Astrocyte of the cerebellum (primary cell): Measurements from ENCODE around the gene TRPV5.

ENCODE experiments used
- DNase-seq: peaks from one replicate; pipeline ENCODE4 v3.0.0-alpha.2; 2011; ENCODE audit warnings: low read depth
- H3K4me3 ChIP-seq: 2 replicates; pipeline ENCODE4 v1.5.1; 2011; ENCODE audit warnings: mild to moderate bottlenecking, low read depth, low read length, moderate library complexity
- in situ Hi-C: cut with HindIII; loops from 2 replicates; pipeline ENCODE4 v1.10.0; 2017; ENCODE audit warnings: low sequenced_read_pairs
- TF ChIP-seq, protein P1 (sequence below): IDR thresholded peaks from 2 replicates; pipeline ENCODE4 v1.5.1; 2012; ENCODE audit warnings: low read length, low read depth, moderate library complexity, mild to moderate bottlenecking; ENCODE audit errors: missing control alignments

Gene TRPV5

DNA sequence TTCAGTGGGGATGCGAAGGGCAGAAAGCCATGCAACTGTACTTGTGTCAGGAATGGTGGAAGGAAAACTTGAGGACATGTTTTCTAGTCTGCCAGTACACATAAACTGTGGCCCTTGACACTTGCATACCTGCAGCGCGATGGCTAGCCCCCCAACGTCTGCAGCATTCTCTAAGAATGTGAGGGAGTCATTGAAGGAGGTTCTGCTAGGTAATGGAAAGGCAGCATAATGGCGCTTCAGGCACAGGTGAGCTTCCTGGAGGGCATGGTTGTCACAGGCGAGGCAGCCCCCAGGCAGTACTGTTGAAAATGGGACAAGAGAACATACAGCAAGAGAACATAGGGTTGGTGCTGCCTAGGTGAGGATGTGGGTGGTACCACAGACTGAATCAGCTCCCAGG is 9.2 kb upstream of the TRPV5 start:
- no peak overlapping the region for H3K4me3 ChIP-seq
- DNase-seq = no peak
- in situ Hi-C loops = no loop called here
- TF ChIP-seq, protein P1, sequence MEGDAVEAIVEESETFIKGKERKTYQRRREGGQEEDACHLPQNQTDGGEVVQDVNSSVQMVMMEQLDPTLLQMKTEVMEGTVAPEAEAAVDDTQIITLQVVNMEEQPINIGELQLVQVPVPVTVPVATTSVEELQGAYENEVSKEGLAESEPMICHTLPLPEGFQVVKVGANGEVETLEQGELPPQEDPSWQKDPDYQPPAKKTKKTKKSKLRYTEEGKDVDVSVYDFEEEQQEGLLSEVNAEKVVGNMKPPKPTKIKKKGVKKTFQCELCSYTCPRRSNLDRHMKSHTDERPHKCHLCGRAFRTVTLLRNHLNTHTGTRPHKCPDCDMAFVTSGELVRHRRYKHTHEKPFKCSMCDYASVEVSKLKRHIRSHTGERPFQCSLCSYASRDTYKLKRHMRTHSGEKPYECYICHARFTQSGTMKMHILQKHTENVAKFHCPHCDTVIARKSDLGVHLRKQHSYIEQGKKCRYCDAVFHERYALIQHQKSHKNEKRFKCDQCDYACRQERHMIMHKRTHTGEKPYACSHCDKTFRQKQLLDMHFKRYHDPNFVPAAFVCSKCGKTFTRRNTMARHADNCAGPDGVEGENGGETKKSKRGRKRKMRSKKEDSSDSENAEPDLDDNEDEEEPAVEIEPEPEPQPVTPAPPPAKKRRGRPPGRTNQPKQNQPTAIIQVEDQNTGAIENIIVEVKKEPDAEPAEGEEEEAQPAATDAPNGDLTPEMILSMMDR = no peak

DNA sequence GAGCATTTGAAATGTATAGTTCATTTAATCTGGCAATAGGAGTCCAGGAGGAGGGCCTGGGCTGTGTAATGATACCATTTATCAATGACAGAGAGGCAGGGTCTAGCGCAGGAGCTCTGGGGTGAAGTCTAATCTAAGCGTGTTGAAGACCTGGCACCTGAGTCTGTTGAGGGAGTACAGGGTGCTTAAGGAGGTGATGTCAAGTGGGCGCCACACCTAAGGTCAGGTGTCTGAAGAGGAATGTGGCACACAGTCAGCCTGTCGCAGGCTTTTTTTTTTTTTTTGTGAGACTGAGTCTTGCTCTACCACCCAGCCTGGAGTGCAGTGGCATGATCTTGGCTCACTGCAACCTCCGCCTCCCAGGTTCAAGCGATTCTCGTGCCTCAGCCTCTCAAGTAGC is 8.0 kb upstream of the TRPV5 start:
- no peak overlapping the region for H3K4me3 ChIP-seq
- in situ Hi-C loops = no loop called here
- DNase-seq = no peak
- TF ChIP-seq, protein P1 = no peak

DNA sequence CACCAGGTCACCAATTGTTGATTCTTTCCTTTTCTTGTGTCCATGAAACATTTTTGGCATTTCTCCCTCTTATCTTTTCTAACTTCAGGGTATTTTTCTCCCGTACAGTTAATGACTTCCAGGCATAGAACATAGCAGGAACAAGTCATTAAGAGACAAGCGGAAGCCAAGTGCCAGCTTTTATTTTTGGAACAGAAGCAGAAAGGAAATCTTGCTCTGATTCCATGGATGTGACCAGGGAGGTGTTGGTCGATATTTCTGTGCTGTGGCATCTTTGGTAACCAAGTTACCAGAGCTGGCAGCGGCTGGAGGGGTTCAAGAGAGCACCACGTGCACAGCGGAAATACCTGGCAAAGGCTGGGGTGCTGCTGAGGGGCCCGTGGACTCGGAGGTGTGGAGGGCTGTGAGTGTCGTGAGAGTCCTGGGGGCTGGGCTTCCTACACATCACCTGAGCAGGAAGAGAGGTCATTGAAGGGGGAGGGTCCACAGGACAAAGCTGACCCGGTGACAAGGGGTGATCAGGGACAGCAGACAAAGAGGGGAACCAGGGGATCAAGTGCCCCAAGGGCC is 7.5 kb upstream of the TRPV5 start:
- in situ Hi-C loops = no loop called here
- DNase-seq = no peak
- H3K4me3 ChIP-seq = no peak overlapping the region
- TF ChIP-seq, protein P1 = no peak

DNA sequence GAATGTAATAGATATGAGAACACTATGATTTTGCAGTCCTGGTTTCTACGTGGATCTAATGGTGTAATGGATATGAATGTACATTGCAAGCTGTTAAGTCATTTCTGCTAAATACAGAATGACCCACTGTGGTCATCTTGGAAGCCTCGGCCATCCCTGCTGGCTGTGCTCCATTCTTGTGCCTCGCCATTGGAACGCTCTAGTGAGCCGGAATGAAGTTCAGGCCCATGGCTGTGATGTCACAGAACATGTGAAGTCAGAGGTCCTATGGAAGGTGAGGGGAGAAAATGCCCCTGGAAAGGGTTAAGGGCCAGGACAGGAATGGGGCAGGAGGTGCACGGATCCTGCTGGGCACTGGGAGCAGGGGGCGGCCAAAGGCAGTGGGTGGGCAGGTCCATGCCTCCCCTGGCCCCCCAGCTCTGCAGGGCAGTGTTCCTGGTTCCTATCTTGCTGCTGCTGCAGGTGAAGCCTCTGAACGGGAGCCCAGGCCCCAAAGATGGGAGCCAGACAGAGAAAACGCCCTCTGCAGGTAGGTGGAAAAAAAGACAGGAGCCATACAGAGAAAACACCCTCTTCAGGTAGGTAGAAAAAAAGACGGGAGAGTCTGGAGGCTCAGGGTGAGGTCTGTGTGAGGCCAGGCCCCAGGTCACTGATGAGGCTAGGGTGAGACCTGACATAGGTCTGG is 5.8 kb upstream of the TRPV5 start, which contains the start of gene LLCFC1:
TSS of gene LLCFC1 (plus strand) at position 259 of the 685 bp plus-strand sequence. CDS start at position 397, 138 bp downstream.
- in situ Hi-C loops = no loop called here
- DNase-seq = no peak
- no peak within 1 kb of the TSS for H3K4me3 ChIP-seq
- TF ChIP-seq, protein P1 = peak; percentile 2

DNA sequence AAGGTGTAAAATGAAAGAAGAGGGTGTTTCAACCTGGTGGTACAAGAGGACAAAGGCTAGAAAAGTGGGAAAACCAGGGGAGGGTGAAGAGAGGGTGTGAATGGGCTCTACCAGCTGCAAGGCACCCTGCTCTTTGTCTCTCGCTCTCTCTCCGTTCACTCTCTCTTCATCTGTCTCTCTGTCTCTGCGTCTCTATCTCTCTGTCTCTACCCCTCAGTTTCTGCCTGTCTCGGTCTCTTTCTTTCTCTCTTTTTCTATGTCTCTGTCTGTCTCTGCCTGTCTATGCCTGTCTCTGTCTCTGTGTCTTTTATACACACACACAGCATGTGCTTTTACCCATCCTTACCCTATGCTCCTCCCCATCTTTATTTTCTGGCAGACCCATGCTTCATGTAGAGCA is 5.1 kb upstream of the TRPV5 start:
- TF ChIP-seq, protein P1 = no peak
- DNase-seq = no peak
- in situ Hi-C loops = no loop called here
- no peak overlapping the region for H3K4me3 ChIP-seq

DNA sequence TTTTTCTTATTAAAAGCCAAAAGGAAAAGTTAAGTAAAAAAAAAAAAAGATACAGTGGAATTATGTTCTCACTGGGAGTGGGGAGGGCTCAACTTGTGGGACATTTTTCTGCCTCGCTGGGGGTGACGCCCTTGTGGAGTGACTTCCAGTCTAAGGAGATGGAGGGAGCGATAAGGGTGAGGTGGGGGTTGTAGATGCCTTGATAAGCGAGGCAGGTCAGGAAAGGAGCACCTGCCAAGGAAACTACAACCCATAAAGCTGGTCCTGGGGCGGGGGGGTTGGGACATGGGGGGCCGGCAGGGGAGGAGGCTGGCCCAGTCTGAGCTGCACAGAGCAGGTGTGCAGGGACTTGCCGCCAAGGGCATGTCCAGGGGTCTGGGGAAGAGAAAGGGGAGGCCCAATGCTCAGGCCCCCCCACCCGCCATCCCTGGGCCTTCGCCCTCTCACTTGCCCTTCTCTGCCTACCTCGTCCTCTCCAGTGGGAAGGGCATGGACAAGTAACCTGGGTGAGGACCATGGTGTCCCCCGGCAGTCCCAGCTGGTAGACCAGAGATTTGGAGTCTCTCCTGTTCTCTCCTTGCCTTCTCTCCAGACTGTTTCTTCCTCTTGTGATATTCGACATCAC is 2.5 kb upstream of the TRPV5 start:
- DNase-seq = no peak
- TF ChIP-seq, protein P1 = no peak
- in situ Hi-C loops = no loop called here
- no peak overlapping the region for H3K4me3 ChIP-seq
